ENCODE measurements around the gene SPAG9.
"Not testable (repeated sequence)": the region's sequence is repeated elsewhere in the genome, so short reads cannot be mapped to it uniquely, and the experiment has no call there.

The SPAG9 gene

GRCh38 chr17:51087072-51087757 lies 33.5 kb downstream of the SPAG9 start:
- DNase-seq, result no peak

- DNase-seq, result no peak
Measured at GRCh38 chr17:51085150-51085805, 35.4 kb downstream of the SPAG9 start.

- no peak for DNase-seq
Measured at GRCh38 chr17:51083981-51084380, 36.7 kb downstream of the SPAG9 start.

DNA sequence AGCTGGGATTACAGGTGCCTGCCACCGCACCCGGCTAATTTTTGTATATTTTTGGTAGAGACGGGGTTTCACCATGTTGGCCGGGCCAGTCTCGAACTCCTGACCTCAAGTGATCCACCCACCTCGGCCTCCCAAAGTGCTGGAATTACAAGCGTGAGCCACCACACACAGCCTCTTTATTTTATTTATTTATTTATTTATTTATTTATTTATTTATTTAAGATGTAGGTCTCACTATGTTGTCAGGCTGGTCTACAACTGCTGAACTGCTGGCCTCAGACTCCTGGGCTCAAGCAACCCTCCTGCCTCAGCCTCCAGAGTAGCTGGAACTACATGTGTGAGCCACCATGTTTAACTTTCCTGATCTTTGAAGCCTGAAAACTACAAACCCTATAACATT lies 37.3 kb downstream of the SPAG9 start:
- DNase-seq, result not testable (repeated sequence)

DNA sequence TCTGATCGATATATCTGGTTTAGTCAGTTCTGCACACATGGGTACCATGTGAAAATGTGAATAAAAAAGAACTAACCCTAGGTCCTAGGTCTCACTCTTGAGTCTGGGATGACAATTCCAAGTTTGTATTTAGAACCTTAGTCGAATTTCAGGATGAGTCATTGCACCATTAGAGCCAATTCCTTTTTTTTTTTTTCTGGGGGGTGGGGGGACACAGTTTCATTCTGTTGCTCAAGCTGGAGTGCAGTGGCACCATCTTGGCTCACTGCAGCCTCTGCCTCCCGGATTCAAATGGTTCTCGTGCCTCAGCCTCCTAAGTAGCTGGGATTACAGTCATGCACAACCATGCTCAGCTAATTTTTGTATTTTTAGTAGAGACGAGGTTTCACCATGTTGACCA lies 41.6 kb downstream of the SPAG9 start:
- no peak for DNase-seq

- no peak for DNase-seq
Measured at GRCh38 chr17:51078009-51078592, 42.6 kb downstream of the SPAG9 start.

DNA sequence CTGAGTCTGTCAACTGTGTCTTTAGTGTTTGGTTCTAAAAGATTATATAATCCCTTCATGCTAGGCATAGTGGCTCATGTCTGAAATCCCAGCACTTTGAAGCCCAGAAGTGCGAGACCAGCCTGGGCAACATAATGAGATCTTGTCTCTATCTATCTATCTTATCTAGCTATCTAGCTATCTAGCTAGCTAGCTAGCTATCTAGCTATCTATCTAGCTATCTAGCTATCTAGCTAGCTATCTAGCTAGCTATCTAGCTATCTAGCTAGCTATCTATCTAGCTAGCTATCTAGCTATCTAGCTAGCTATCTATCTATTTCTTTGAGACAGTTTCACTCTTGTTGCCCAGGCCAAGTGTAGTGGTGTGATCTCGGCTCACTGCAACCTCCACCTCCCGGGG lies 43.8 kb downstream of the SPAG9 start:
- no peak for DNase-seq

DNA sequence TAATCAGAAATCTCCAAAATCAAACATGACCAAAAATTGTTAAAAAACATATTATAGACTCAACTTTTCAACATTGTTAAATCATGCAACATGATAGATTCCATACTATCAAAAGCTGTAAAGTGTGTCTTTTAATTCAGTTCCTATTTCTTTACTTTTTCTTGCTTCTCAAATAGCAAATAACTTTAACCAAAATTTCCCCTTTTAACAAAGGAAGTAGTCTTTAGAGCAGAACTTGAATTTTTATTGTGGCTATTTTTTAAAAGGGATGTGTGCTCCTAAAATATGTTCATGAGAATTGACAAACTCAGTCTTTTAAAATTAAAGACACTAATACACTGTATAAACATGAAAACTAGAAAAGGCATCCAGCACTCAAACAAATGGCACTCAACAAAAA lies 49.1 kb downstream of the SPAG9 start:
- DNase-seq, result no peak

- DNase-seq, result no peak
Measured at GRCh38 chr17:51065466-51065865, 55.2 kb downstream of the SPAG9 start.

- DNase-seq, result no peak
Measured at GRCh38 chr17:51064061-51064735, 56.5 kb downstream of the SPAG9 start.

DNA sequence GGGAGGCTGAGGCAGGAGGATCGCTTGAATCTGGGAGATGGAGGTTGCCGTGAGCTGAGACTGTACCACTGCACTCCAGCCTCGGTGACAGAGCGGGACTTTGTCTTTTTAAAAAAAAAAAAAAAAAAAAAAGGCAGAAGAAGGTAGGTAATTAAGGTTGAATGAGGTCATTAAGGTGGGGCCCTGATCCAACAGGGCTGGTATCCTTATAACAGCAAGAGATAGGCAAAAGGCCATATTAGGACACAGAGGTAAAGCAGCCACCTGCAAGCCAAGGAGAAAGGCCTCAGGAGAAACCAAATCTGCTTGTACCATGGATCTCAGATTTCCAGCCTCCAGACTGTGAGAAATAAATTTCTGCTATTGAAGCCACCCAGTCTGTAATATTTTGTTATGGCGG lies 60.3 kb downstream of the SPAG9 start:
- no peak for DNase-seq

- no peak for DNase-seq
Measured at GRCh38 chr17:51059781-51060180, 60.9 kb downstream of the SPAG9 start.

- DNase-seq, result no peak
Measured at GRCh38 chr17:51057534-51057933, 63.1 kb downstream of the SPAG9 start.

GRCh38 chr17:51056813-51057510 lies 63.7 kb downstream of the SPAG9 start:
- DNase-seq, result peak; percentile 46

- no peak for DNase-seq
Measured at GRCh38 chr17:51054748-51055147, 65.9 kb downstream of the SPAG9 start.

GRCh38 chr17:51052235-51052634 lies 68.4 kb downstream of the SPAG9 start:
- DNase-seq, result no peak

- DNase-seq, result no peak
Measured at GRCh38 chr17:51050291-51051033, 70.2 kb downstream of the SPAG9 start.

- peak; percentile 27 for DNase-seq
Measured at GRCh38 chr17:51046514-51047384, 73.9 kb downstream of the SPAG9 start.

DNA sequence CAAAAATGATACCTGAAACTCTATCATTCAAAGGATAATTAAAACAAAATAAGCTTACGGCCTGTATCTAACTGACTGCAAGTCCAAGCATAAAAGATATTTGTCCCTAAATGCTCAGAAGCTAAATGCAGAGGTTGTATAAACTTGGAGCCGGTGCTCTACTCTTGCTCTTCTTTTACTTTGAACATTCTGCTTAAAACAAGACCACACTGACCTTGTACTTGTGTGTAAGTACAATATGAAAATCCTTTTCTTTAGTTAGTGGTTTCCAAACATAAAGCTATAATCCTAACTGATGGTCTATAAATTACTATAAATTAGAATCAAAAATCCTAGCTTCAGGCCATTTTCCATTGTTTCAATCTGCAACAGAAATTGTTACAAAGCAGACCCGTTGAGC lies 74.6 kb downstream of the SPAG9 start:
- no peak for DNase-seq

- no peak for DNase-seq
Measured at GRCh38 chr17:51045621-51046020, 75.0 kb downstream of the SPAG9 start.

GRCh38 chr17:51044976-51045375 lies 75.7 kb downstream of the SPAG9 start:
- no peak for DNase-seq

Measured in amniotic stem cell (primary cell).